NK-92 treated with Interleukin-12 subunit alpha and Interleukin-12 subunit beta, amount 100 ng/mL, for 24 hours (cell line): ENCODE data around the gene ANKRD63.

ENCODE experiments used
- DNase-seq: peaks from one replicate; lab custom pipeline; 2025; lab: John Stamatoyannopoulos, UW

The ANKRD63 gene

DNA sequence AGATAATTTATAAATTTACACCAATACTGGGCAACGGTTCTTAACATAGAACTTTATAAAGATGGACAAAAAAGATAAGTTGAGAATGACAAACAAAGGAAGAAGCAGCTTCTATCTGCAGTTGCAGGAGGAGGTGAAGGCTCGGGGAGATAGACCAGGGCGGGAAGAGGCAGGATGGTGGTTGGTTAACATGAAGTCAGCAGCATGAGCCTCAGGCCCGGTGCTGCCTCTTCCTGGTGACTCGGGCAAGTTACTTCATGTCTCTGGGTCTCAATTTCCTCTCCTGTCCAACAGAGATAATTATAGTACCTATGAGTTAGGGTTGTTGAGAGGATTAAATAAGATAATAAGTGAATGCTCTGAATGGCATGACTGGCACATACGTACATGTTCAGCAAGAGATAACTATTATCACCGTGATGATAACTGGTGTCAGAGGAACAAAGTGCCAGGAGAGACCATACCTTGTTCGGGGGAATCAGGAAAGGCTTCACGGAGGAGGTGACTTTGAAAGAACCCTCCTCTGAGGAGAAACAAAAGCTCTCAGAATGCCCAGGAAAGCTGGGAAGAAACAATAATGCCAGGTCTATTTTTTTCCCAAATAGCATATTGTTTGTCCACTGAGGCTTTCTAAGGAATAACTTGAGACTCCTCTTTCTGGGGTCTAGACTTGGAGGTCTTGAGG lies 39.6 kb downstream of the ANKRD63 start:
- DNase-seq: no peak

- no peak for DNase-seq
These were observed 40.3 kb downstream of the ANKRD63 start for GRCh38 chr15:40242601-40243000.

DNA sequence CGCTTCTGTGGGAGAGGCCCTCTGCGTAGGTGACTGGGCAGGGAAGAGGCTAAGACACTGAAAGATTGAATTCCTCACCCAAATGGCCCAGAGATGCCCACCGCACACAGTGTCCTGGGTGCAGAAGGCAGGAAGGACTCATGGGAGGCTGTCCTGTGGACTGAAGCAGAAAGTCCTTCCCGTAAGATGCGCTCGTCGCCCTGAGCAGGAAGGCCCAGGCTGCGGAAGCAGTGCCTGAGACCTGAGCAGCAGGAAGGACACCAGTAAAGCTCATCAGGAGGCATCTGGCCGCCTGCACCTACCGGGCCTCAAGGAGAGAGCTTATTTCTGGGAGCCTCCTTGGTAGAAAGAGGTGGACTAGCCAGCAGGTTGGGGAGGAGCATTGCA lies 40.7 kb downstream of the ANKRD63 start:
- DNase-seq: no peak

- no peak for DNase-seq
These were observed 41.3 kb downstream of the ANKRD63 start for GRCh38 chr15:40241269-40242212.

DNA sequence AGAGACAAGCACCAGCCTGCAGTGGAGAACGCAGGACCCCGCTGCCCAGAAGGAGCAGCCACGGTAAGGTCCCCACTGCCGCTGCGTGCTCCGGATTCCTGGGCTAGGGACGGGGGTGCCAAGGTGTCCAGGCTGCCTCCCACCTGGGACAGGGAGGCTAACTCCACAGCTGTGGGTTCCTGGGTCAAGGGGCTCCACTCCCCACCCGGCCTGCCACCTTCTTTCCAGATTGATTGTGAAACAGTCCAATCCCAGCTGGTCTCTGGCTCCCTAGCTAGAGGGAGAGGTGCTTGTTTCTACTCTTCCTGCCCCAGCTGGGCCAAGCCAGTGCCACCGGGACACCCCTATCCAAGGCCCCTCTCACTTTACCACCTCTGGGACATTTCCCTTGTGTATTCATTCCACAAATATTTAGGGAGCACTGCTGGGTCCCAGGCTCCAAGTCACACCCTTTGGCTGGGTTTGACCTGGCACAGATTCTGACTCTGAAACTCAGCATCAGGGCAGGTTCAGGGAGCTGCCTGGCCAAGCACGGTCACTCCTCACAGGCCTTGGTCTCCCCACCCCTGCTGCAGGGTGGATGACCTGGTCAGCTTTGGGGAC lies 42.1 kb downstream of the ANKRD63 start:
- no peak for DNase-seq

DNA sequence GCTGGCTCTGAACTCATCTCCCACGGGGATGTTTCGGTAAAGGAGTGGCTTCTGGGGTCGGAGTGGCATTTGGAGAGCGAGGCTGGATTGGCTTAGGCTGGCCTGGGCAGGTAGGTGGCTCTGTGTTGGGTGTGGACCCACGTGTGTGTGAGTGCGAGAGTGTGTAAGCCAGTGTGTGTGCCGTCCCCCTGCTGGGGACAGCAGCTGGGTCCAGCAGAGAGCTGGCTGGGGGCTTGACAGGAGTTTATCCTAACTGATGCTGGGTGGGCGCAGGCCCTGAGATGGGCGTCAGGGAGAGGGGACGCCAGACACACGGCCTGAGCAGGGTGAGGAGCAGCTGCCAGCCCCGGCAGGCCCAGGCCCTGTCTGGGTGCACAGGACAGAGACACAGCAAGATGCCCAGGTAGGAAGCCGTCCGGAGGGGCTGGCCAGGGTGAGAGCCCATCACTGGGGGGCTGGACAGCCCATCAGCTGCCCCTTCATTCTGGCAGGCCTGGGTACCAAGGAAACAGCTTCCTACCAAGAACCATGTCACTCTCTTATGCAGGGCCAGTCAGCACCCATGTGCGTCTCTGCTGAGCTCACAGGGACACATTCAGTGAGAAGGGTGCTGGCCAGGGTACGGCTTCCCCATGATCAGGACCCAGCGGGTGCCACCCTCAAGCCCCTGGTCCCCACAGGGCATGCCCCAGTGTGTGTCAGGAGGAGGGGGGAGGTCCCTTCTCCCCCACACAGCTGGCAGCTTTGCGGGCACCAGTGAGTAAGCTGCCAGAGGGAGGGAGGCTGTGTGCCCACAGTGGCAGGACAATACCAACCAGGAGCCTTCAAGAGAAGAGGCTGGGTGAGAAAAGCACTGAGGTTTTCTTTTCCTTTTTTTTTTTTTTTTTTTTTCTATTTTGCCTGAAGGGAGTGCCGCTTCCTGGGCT lies 42.9 kb downstream of the ANKRD63 start:
- DNase-seq: no peak

DNA sequence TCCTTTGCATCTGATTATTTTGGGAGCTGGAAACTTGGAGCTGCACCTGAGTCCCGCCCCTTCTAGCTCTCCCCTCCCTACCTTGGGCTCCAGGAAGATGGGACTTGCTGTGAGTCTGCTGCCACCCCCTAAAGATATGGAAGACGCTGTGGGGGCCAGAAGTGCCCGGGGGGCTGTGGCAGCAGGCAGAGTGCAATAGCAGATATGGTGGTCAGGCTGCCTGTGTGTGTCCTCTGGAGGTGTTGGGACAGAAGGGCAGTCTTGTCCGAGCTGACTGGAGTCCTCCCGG lies 43.5 kb downstream of the ANKRD63 start:
- DNase-seq: no peak

DNA sequence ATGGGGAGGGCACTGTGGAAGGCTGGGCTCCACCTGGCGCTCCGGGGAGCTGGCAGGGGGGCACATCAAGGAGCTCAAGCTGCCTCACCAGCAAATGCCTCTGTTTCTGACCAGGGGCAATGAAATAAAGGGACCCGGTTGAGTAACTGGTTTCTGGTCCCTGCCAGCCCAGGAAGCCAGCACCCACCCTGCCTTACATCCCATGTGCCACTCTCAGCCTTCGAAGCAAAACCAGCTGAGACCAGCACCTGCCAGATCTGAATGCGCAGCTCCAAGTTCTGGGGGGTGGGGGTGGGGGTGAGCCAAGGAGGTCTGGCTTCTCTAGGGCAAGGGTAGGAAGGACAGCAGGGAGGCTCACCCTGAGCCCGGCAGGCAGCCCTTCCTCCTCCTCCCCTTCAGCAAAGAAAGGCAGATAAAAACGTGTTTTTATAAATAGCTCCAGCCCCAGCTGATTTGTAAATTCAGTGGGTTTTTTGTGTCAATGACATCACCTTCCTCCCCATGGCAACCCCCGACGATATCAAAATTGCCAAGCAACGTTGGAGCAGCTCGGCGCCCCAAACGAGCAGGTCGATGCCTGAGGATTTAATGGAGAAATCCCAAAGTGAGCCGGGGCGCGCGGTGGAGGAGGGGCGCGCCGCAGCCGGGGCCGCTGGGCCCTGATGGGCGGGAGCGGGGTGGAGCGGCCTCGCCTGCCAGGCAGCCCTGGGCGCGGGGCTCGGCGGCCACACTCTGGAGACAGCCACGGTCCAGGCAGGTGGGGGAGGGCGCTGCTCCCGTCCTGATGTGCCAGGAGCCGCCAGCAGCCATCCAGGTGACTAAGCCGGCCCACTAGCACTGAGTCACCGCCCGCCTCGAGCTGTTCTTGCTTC lies 44.1 kb downstream of the ANKRD63 start, which contains the start of gene PAK6:
Gene PAK6 (plus strand): TSS at position 532 of the 872 bp plus-strand sequence. CDS start 25,723 bp downstream, outside the sequence.
- no peak for DNase-seq

GRCh38 chr15:40235201-40235885 lies 47.5 kb downstream of the ANKRD63 start:
- DNase-seq: no peak

DNA sequence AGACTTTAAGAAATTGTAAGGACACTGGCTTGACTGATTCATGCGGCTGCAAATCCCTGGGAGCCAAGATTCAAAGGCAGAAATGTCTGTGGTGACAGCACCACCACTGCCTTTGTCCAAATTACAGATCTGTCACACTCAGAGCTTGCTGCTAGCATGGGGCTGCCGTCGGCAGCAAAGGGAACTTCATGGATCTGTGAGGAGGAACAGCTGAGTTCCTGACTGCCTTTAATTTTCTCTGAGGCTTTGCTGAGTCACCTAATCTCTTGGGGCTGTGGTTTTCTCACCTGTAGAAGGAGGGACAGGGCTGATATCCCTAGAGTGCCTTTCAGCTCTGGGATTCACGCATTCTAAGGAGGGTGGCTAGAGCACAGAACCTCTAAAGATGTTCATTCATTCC lies 48.1 kb downstream of the ANKRD63 start:
- no peak for DNase-seq

DNA sequence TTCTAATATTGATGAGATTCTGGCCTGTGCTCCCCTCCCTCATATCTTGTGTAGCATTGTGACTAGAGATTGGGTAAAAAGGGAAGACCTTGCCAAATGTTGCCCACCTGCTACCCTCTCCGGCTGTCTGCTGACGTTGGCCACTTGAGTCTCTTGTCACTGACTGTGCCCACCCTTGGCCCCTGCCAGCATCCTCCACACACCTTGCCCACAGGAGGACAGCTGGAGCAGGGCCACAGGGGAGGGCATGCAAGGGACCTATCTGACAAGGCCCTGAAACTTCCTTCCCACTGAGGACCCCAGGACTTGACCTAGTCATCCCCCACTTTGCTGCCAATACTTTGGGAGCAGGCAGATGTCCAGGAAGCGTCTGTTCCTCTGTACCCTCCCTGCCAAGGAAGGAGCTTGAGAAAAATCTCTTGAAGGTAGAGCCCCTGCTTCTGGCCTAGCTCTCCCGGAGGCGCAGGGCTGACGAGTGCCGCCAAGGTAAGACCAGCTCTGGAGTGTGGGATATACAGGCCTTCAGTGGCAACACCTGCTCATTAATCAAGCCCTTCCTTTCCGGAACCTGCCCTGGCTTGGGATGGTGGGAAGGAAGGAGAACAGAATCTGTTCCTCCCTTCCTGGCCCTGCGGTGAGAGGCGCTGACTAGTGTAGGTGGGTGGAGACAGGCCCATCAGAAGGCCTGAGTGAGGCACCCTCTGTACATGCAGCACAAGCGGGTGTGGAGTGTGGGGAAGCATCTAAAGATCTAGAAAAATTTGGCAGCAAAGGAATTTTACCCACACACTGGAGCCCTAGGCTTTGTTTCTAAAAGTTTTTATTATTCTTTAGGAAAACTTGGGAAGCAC lies 48.9 kb downstream of the ANKRD63 start:
- DNase-seq: no peak

- no peak for DNase-seq
These were observed 50.2 kb downstream of the ANKRD63 start for GRCh38 chr15:40232625-40233070.
